Right atrium auricular region (tissue), 2 donors: ENCODE data around the gene MLPH. TPM values are rescaled to one million over a fixed set of nuclear protein-coding genes. Genes with fewer than 3 reads are reported as not detected.

Source experiments
- DNase-seq: peaks from one replicate; pipeline ENCODE4 v3.0.0-alpha.2; 2019; ENCODE audit warnings: low spot score
- H3K27ac ChIP-seq, 2 donors: fragments of 200-600 bp; sonication (generic); 1 replicate in 1 of 2; 2 replicates in 1 of 2; pipeline ENCODE4 v1.5.1; 2016 to 2019
- H3K27me3 ChIP-seq, 2 donors: fragments of 200-600 bp; sonication (generic); one replicate each; pipeline versions ENCODE4 v1.5.1 to v1.6.0; 2017 to 2019
- H3K36me3 ChIP-seq: fragments of 200-600 bp; sonication (generic); one replicate; pipeline ENCODE4 v1.5.1; 2016
- H3K4me1 ChIP-seq, 2 donors: fragments of 200-600 bp; sonication (generic); one replicate each; pipeline versions ENCODE4 v1.5.1 to v1.6.0; 2017 to 2019
- H3K4me3 ChIP-seq, 2 donors: fragments of 200-600 bp; sonication (generic); 1 replicate in 1 of 2; 2 replicates in 1 of 2; pipeline ENCODE4 v1.5.1; 2017 to 2019; ENCODE audit warnings: mild to moderate bottlenecking in 1 of 2, moderate library complexity in 1 of 2
- H3K9me3 ChIP-seq, 2 donors: fragments of 200-600 bp; sonication (generic); one replicate each; pipeline ENCODE4 v1.5.1; 2019
- CTCF ChIP-seq, 2 donors: fragments of 200-600 bp; sonication (generic); IDR thresholded peaks; one replicate each; pipeline ENCODE4 v1.5.1; 2019; ENCODE audit warnings: antibody characterized with exemption in 2 of 2
- total RNA-seq, 2 donors: library from RNA; depleted of rRNA; stranded (reverse); fragments of >200 nt; gene quantifications; one replicate each; pipeline ENCODE4 v1.1.0, GENCODE V29; 2016

Gene MLPH
- total RNA-seq, 2 donors from 2014 or later: 27.1 to 108 TPM

DNA sequence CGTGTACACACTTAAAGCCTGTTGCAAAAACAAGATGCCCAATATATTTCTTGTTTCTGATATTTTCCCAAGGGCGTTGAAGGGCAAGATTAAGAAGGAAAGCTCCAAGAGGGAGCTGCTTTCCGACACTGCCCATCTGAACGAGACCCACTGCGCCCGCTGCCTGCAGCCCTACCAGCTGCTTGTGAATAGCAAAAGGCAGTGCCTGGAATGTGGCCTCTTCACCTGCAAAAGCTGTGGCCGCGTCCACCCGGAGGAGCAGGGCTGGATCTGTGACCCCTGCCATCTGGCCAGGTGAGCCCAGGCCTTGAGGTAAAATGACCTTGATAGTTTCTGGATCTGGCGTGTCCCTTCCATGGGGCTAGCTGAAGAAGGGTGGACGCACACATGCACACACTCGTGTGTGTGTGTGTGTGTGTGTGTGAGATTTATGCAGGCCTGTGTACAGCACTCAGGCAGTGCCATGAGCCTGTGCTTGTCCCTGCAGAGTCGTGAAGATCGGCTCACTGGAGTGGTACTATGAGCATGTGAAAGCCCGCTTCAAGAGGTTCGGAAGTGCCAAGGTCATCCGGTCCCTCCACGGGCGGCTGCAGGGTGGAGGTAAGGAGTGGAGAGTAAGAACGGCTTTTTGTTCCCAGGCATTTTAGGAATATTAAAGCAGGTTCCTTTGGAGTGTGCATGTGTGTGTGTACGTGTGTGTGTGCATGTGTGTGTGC is 23.6 kb downstream of the MLPH start:
- H3K27me3 ChIP-seq: no peaks in the 10 kb centered on the region
- DNase-seq: no peak
- no peaks in the 10 kb centered on the region for H3K9me3 ChIP-seq
- TF ChIP-seq CTCF (IDR thresholded peaks at IDR 0.05): no peak
- H3K36me3 ChIP-seq: no peaks in the 10 kb centered on the region
- H3K27ac ChIP-seq: peak overlapping the region in 1 of 2 donors; percentile 32
- H3K4me3 ChIP-seq: no peak overlapping the region
- H3K4me1 ChIP-seq: peaks cover 0 to 60% of the 10 kb centered on the region in 2 donors

DNA sequence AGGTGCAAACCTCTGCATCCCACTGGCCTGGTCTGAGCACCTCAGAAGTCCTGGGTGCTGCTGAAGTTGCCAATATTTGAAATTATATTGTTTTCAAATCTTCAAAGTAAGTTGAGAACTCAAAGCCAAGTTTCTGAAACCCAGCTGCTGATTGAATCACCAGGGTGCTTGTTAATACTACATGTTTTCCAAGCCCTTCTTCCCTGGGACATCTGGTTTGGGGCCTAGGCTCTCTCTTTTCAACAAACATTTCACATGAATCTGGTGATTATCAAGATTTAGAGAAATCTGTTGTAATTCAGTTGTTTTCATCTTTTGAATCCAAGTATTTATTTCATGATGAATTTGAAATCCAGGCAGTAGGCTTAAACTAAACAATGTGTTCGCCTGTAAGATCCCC is 24.4 kb downstream of the MLPH start:
- peaks cover 0 to 66% of the 10 kb centered on the region in 2 donors for H3K4me1 ChIP-seq
- no peaks in the 10 kb centered on the region for H3K9me3 ChIP-seq
- H3K27ac ChIP-seq: no peak overlapping the region
- no peaks in the 10 kb centered on the region for H3K27me3 ChIP-seq
- DNase-seq: no peak
- no peak for TF ChIP-seq CTCF (IDR thresholded peaks at IDR 0.05)
- no peaks in the 10 kb centered on the region for H3K36me3 ChIP-seq
- H3K4me3 ChIP-seq: no peak overlapping the region

GRCh38 chr2:237511885-237512405 is 24.9 kb downstream of the MLPH start:
- H3K4me1 ChIP-seq: peaks cover 0 to 66% of the 10 kb centered on the region in 2 donors
- H3K27me3 ChIP-seq: no peaks in the 10 kb centered on the region
- no peak for TF ChIP-seq CTCF (IDR thresholded peaks at IDR 0.05)
- DNase-seq: no peak
- H3K9me3 ChIP-seq: no peaks in the 10 kb centered on the region
- H3K36me3 ChIP-seq: no peaks in the 10 kb centered on the region
- no peak overlapping the region for H3K27ac ChIP-seq
- H3K4me3 ChIP-seq: no peak overlapping the region

- peak overlapping the region; percentile 77 to 90 for H3K27ac ChIP-seq
- no peaks in the 10 kb centered on the region for H3K27me3 ChIP-seq
- H3K9me3 ChIP-seq: no peaks in the 10 kb centered on the region
- DNase-seq: peak; percentile 92
- H3K4me3 ChIP-seq: no peak overlapping the region
- TF ChIP-seq CTCF (IDR thresholded peaks at IDR 0.05): peak; percentile 89 to 92
- no peaks in the 10 kb centered on the region for H3K36me3 ChIP-seq
- H3K4me1 ChIP-seq: peaks cover 0 to 66% of the 10 kb centered on the region in 2 donors
Measured at GRCh38 chr2:237512774-237513466, 25.9 kb downstream of the MLPH start.

GRCh38 chr2:237513693-237514092 is 26.6 kb downstream of the MLPH start:
- Histone ChIP-seq H3K4me3 (no peak overlapping the region), H3K27ac (peak overlapping the region; percentile 77 to 90), H3K27me3 (no peaks in the 10 kb centered on the region), H3K4me1 (peaks cover 0 to 59% of the 10 kb centered on the region in 2 donors), H3K36me3 (no peaks in the 10 kb centered on the region), H3K9me3 (no peaks in the 10 kb centered on the region)
- TF ChIP-seq CTCF (IDR thresholded peaks at IDR 0.05): no peak
- DNase-seq: no peak
